ENCODE data around the gene SLC22A31.
A peak's percentile ranks its signal among the peaks of the same experiment; 100 is the strongest.
"Not testable (repeated sequence)": the region's sequence is repeated elsewhere in the genome, so short reads cannot be mapped to it uniquely, and the experiment has no call there.

The SLC22A31 gene

GRCh38 chr16:89178453-89179147, 21.7 kb downstream of the SLC22A31 start:
- DNase-seq = no peak

GRCh38 chr16:89177501-89177900, 22.8 kb downstream of the SLC22A31 start:
- no peak for DNase-seq

DNA sequence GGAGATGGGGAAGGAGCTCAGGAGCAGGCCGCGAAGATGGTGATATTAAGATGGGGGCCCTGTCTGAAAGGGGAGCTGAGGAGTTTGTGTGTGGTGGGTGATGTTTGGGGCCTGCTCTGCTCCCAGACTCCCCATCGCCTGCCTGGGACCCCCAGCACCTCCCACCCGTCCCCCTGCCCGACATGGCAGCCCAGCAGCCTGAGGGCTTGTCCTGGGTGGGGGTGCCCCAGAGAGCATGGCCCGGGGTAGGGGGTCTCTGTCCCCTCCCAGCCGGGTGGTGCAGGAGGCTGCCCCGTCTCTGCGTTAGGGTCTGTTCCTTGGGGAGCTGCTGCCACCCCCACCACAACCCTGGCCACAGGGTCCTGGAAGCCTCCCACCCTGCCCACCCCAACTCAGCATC, 23.6 kb downstream of the SLC22A31 start:
- DNase-seq = no peak

DNA sequence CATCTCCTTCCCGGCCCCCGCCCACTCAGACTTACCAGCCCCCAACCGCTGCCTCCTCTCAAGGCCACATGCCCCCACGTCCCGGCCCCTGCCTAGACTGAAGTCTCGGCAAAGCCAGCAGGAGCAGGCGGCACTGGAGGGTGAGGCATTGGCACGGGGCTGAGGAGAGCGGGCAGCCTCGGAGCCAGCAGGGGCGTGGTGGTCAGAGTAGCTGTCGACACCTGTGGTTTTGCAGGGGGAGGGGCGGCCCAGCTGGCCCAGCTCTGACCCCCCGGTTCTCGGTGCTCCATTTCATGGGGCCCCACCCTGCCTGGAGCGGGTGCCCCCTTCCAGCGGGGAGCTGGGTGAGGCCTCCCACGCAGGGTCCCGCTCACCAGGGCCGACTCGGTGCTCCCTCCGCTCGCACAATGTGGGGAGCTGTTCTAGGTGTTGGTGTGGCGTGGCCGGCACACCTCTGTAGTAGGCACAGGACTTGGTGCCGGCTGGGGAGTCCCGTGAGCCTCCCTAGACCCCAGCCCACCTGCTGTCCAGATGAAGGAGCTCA, 24.1 kb downstream of the SLC22A31 start:
- no peak for DNase-seq

- DNase-seq = no peak
Observed at GRCh38 chr16:89175280-89176146, 24.8 kb downstream of the SLC22A31 start.

DNA sequence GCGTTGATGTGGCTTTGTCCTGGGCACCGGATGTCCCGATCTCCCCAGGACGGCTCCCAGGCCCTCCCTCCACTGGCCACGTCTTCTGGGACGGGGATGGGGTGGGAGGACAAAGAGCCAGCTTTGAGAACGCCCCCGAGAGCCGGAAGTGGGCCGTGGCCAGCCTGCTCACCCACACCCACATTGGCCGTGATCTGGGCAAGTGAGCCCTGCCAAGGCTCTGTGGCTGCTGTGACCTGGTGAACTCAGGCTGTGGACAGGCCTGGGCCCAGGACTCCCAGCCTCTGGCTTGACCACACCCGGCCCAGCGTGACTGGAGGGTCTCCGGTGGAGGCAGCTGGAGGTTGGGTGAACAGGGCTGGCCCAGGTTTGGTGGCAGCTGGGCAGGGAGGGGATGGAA, 25.5 kb downstream of the SLC22A31 start:
- no peak for DNase-seq

DNA sequence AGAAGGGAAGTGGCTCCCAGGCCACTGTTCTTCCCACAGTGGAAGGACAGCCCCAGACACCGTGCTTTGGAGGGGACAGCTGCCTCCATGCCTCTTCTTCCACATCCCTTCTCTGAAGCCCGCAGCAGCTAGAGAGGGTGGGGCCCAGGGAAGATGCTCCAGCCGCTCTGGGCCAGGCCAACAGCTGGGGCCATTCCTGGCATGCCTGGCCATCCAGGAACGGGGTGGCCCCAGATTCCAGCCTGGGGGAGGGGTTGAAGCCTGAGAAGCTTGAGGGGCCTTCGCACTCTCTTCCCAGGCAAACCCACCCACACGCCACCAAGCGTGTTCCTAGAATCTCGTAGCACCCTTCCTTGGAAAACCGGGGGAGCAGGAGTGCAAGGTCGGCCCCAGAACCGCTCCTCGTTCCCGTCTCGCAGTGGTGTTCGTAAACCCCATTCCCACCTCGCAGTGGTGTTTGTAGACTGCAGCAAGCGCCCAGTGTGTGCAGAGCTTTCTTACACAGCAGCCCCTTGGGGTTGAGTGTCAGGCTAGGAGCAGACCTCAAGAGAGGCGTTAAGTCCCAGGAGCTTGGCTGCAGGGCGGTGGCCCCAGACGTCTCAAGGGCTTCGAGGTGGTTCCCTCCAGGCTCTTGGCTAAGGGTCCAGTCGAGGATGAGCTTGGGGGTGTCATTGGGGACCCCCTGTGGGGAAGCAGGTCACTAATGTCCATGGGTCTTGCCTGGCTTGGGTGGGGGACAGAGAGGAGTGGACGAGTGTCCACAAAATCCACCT, 26.1 kb downstream of the SLC22A31 start:
- DNase-seq = no peak

DNA sequence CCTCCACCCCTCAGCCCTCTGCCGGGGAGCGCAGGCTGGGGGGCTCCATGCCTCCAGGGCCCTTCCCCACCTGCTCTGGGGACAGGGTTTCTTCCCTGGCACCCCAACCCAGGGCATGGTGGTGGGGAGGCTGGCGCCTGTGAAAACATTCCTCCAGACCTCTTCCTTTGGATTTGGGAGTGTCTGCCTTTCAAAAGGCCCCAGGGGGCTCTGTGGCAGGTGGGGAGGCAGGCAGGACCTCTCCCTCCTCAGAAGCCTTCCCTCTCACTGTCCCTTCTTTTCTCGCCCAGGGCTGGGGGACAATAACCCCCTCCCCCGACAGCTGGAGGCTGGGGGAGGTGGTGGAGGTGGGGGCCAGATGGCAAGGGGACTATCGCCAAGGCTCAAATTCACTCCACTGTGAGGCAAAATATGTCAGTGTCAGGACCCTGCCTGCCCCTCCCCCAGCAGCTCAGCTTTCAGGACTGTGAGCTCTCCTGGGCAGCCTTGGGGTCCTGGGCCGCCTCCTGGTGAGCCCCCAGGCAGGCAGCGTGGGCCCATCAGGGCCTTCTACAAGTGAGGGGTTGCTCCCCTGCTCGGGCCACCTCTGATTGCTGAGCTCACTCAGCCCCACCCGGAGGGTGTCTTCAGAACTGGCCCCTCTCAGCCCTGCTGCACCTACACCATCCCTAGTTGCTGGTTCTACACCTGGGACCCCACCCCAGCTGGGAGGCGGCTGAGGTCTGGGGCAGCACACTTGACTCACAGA, 27.0 kb downstream of the SLC22A31 start:
- DNase-seq = no peak

- DNase-seq = no peak
Observed at GRCh38 chr16:89172528-89173173, 27.7 kb downstream of the SLC22A31 start.

GRCh38 chr16:89172171-89172527, 28.2 kb downstream of the SLC22A31 start:
- DNase-seq = no peak

DNA sequence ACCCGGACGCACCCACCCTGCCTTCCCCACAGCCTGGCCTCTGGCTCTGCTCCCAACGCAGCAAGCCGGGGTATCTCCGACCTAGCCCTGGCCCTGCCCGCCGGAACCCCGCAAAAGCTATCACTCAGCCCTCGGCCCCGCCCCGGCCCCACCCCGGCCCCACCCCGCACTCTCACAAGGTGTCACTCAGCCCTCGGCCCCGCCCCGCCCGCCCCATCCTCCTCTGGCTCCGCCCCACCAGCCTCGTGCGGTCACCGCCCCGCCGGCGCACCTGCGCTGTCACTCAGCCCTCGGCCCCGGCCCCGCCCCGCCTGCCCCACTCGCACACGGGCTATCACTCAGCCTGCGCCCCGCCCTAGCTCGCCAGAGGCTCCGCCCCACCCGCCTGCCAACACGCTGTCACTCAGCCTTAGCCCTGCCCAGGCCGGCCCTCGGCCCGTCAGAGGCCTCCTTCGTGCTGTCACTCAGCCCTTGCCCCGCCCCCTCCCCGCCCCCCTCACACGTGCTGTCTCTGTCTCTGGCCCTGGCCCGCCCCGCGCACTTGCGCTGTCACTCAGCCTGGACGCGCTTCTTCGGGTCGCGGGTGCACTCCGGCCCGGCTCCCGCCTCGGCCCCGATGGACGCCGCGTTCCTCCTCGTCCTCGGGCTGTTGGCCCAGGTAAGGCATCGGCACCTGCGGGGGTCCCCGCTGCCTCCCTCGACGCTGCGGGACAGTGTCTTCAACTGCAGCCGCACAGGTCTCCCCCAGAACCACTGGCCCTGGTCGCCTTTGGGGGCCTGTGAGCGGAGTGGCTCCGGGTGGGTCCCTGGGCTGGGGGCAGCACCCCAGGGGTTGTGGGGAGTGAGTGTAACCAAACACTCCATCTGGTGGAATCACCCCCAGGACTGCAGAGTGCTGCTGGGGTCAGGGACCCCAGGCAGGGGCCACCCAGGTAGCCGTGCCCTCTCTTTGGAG, 28.8 kb downstream of the SLC22A31 start, which contains the start of gene CDH15:
Gene CDH15, plus strand, starts transcription at position 533 of the 955 bp plus-strand sequence. Its CDS starts 84 bp downstream, at position 617.
- peak; percentile 95 for DNase-seq

GRCh38 chr16:89170346-89171215, 29.8 kb downstream of the SLC22A31 start:
- no peak for DNase-seq

- no peak for DNase-seq
Observed at GRCh38 chr16:89169778-89170177, 30.6 kb downstream of the SLC22A31 start.

DNA sequence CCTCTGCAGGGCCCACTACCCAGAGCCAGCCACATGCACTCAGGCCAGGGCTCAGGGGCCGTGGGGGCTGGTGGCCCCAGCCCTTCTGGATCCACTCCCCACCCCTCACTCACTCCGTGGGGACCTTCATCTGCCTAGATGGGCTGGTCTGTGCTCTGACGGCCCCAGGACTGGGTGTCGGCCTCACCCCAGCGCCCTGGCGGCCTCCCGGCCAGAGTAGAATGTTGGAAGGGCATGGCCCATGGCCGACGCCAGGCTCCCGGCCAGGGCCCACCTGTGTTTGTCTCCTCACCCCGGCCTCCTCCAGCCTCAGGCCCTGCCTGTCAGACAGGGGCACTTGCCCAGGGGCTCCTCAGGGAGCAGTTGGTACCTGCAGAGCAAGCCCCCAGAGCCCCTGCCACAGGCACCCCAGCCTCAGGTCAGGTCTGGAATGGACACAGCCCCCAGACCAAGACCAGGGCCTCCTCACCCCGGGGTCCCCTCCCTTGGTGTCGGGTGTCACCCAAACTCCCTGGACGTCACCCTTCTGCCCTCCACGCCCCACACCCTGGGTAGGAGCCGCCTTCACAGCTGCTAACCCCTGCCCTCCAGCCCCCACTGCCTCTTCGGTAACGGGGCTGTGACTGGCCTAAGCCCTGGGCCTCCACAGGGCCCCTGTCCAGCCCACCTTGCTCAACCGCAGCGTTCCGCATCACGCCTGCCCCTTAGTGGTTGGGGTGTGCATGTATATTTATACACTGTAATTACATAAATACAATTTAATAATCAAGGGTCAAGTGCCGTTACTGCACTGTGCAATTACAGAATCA, 31.8 kb downstream of the SLC22A31 start:
- DNase-seq = no peak

- DNase-seq = peak; percentile 87
Observed at GRCh38 chr16:89167425-89167941, 32.9 kb downstream of the SLC22A31 start.

DNA sequence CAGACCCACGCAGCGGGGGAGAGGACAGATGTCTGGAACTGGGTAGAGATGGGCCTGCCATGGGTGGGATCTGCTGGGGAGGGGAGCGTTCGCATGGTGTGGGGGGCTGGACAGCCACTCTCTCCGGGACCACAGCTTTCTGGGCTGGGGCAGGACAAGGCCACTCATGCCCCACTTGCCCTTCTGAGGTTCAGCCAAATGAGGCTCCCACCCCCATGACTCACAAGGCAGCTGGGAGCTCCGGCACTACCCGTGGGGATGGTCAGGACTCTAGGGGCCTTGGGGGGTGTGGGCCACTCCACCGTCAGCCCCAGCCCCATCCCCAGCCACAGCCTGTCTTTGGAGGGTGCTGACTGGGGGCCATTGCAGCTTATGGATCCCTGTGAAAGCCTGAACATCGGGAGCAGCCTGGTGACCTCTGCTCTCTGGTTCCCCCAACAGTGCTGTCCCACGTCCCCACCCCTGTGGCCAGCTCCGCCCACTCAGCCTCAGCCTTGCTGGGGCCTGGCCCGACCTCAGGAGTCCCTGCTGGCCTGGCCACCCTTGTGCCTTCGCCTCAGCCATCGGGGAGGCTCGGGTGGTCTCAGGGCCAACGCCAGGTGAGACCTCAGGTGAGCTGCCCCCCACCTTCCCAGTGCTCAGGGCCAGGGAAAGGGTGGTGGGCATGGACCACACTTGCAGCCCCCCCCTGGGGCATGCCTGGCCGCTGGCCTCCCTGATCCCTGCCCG, 33.5 kb downstream of the SLC22A31 start:
- DNase-seq = no peak

GRCh38 chr16:89165681-89165979, 34.7 kb downstream of the SLC22A31 start:
- not testable (repeated sequence) for DNase-seq
